GM19023 (cell line): ENCODE results near the gene WIPF1.
A peak's percentile ranks its signal among the peaks of the same experiment; 100 is the strongest.

Source experiments
- ATAC-seq: cut with Tn5 transposase; IDR thresholded peaks from one replicate; pipeline ENCODE4 v1.9.1; 2021; ENCODE audit warnings: mild to moderate bottlenecking, moderate library complexity; ENCODE audit not compliant: unreplicated experiment

WIPF1 gene

GRCh38 chr2:174595891-174596397 lies 1.7 kb downstream of the WIPF1 start:
- no peak for ATAC-seq

GRCh38 chr2:174595116-174595809 lies 2.3 kb downstream of the WIPF1 start:
- ATAC-seq = no peak

GRCh38 chr2:174594456-174594855 lies 3.1 kb downstream of the WIPF1 start:
- ATAC-seq = no peak

- peak; percentile 61 for ATAC-seq
These were observed 3.9 kb downstream of the WIPF1 start for GRCh38 chr2:174593574-174594203.

- ATAC-seq = no peak
These were observed 4.6 kb downstream of the WIPF1 start for GRCh38 chr2:174593041-174593440.

GRCh38 chr2:174591740-174592139 lies 5.9 kb downstream of the WIPF1 start:
- ATAC-seq = no peak

GRCh38 chr2:174590928-174591648 lies 6.5 kb downstream of the WIPF1 start:
- no peak for ATAC-seq

GRCh38 chr2:174590346-174590745 lies 7.3 kb downstream of the WIPF1 start:
- no peak for ATAC-seq

GRCh38 chr2:174589334-174589733 lies 8.3 kb downstream of the WIPF1 start:
- no peak for ATAC-seq

- ATAC-seq = no peak
These were observed 9.1 kb downstream of the WIPF1 start for GRCh38 chr2:174588463-174588862.

- ATAC-seq = no peak
These were observed 10.0 kb downstream of the WIPF1 start for GRCh38 chr2:174587579-174587978.

- ATAC-seq = no peak
These were observed 10.9 kb downstream of the WIPF1 start for GRCh38 chr2:174586418-174587295.

GRCh38 chr2:174585657-174586252 lies 11.8 kb downstream of the WIPF1 start:
- ATAC-seq = no peak

GRCh38 chr2:174585146-174585545 lies 12.5 kb downstream of the WIPF1 start:
- no peak for ATAC-seq

GRCh38 chr2:174581491-174581890 lies 16.1 kb downstream of the WIPF1 start:
- no peak for ATAC-seq

GRCh38 chr2:174580951-174581350 lies 16.7 kb downstream of the WIPF1 start:
- no peak for ATAC-seq

- ATAC-seq = no peak
These were observed 19.5 kb downstream of the WIPF1 start for GRCh38 chr2:174577967-174578589.

GRCh38 chr2:174575124-174575776 lies 22.4 kb downstream of the WIPF1 start:
- no peak for ATAC-seq

- no peak for ATAC-seq
These were observed 22.9 kb downstream of the WIPF1 start for GRCh38 chr2:174574657-174575056.
